ENCODE measurements around the gene UVRAG. TPM values are rescaled to one million over a fixed set of nuclear protein-coding genes. Genes with fewer than 3 reads are reported as not detected.

The UVRAG gene
- polyA plus RNA-seq, 1 donor (not counting 4 experiments of a cell fraction or from before 2014, with no cell fraction given): 11.9 TPM

- dilution Hi-C loops (cut with MboI; ENCODE audit: extremely low pct_ligation_motif_present, low sequenced_read_pairs): loop anchor here (25.0 kb wide), 1 partner anchor 115 kb away; no protein-coding TSS in a partner anchor
- Histone ChIP-seq H3K9me3 (ENCODE audit: control insufficient read depth, low read depth, low read length) (no peaks in the 10 kb centered on the region), H4K20me1 (ENCODE audit: control insufficient read depth, extremely low read depth, insufficient read depth, low read length) (no peaks in the 10 kb centered on the region), H3K27me3 (ENCODE audit: control insufficient read depth, extremely low read depth, insufficient read depth, low read length) (no peaks in the 10 kb centered on the region), H3K79me2 (ENCODE audit: control insufficient read depth, insufficient read depth, low read length) (no peaks in the 10 kb centered on the region), H3K27ac (ENCODE audit: control insufficient read depth, insufficient read depth, low read length) (no peak overlapping the region), H3K9me1 (ENCODE audit: control insufficient read depth, extremely low read depth, insufficient read depth, low read length) (peaks cover 3% of the 10 kb centered on the region), H2AFZ (ENCODE audit: control insufficient read depth, low read length) (no peak overlapping the region), H3K9ac (ENCODE audit: control insufficient read depth, extremely low read depth, insufficient read depth, low read length) (no peak overlapping the region), H3K4me2 (ENCODE audit: control insufficient read depth, extremely low read depth, insufficient read depth, low read depth, low read length) (no peak overlapping the region), H3K4me1 (ENCODE audit: control insufficient read depth, extremely low read depth, insufficient read depth, low read length) (peaks cover 16% of the 10 kb centered on the region), H3K36me3 (ENCODE audit: control insufficient read depth in 2 of 2, extremely low read depth in 1 of 2, insufficient read depth in 2 of 2, low read length in 2 of 2) (no peaks in the 10 kb centered on the region), H3K4me3 (ENCODE audit: control insufficient read depth in 2 of 3, extremely low read depth in 1 of 3, insufficient read depth in 2 of 3, low read depth in 1 of 3, low read length in 3 of 3) (no peak overlapping the region)
- no peak for FAIRE-seq
- TF ChIP-seq CTCF (optimal IDR thresholded peaks at IDR 0.05 in 1 of 3, IDR thresholded peaks at IDR 0.05 in 1 of 3, conservative IDR thresholded peaks at IDR 0.05 in 1 of 3; ENCODE audit: extremely low read depth in 1 of 3, insufficient read depth in 2 of 3, low read length in 3 of 3): no peak
- no peak for TF ChIP-seq EZH2 (IDR thresholded peaks at IDR 0.05; ENCODE audit: low read length)
- DNase-seq (ENCODE audit: low read depth, low spot score): no peak
Observed at GRCh38 chr11:75921808-75922207, 106.8 kb downstream of the UVRAG start.

GRCh38 chr11:75924966-75925784 lies 110.2 kb downstream of the UVRAG start:
- H3K4me2 ChIP-seq (ENCODE audit: control insufficient read depth, extremely low read depth, insufficient read depth, low read depth, low read length): peak overlapping the region; percentile 72
- DNase-seq (ENCODE audit: low read depth, low spot score): no peak

More at GRCh38 chr11:75924966-75925784, 110.2 kb downstream of the UVRAG start:
- no peak for FAIRE-seq
- Histone ChIP-seq H3K4me3 (ENCODE audit: control insufficient read depth in 2 of 3, extremely low read depth in 1 of 3, insufficient read depth in 2 of 3, low read depth in 1 of 3, low read length in 3 of 3) (no peak overlapping the region), H3K79me2 (ENCODE audit: control insufficient read depth, insufficient read depth, low read length) (no peaks in the 10 kb centered on the region), H3K27me3 (ENCODE audit: control insufficient read depth, extremely low read depth, insufficient read depth, low read length) (no peaks in the 10 kb centered on the region), H3K4me1 (ENCODE audit: control insufficient read depth, extremely low read depth, insufficient read depth, low read length) (peaks cover 16% of the 10 kb centered on the region), H3K9me1 (ENCODE audit: control insufficient read depth, extremely low read depth, insufficient read depth, low read length) (peaks cover 3% of the 10 kb centered on the region), H3K9ac (ENCODE audit: control insufficient read depth, extremely low read depth, insufficient read depth, low read length) (no peak overlapping the region), H3K36me3 (ENCODE audit: control insufficient read depth in 2 of 2, extremely low read depth in 1 of 2, insufficient read depth in 2 of 2, low read length in 2 of 2) (no peaks in the 10 kb centered on the region), H2AFZ (ENCODE audit: control insufficient read depth, low read length) (peak overlapping the region; percentile 12), H4K20me1 (ENCODE audit: control insufficient read depth, extremely low read depth, insufficient read depth, low read length) (no peaks in the 10 kb centered on the region), H3K27ac (ENCODE audit: control insufficient read depth, insufficient read depth, low read length) (peak overlapping the region; percentile 28), H3K9me3 (ENCODE audit: control insufficient read depth, low read depth, low read length) (no peaks in the 10 kb centered on the region)
- dilution Hi-C loops (cut with MboI; ENCODE audit: extremely low pct_ligation_motif_present, low sequenced_read_pairs): loop anchor here (25.0 kb wide), 1 partner anchor 112 kb away; no protein-coding TSS in a partner anchor
- no peak for TF ChIP-seq EZH2 (IDR thresholded peaks at IDR 0.05; ENCODE audit: low read length)
- no peak for TF ChIP-seq CTCF (optimal IDR thresholded peaks at IDR 0.05 in 1 of 3, IDR thresholded peaks at IDR 0.05 in 1 of 3, conservative IDR thresholded peaks at IDR 0.05 in 1 of 3; ENCODE audit: extremely low read depth in 1 of 3, insufficient read depth in 2 of 3, low read length in 3 of 3)
